HepG2 (cell line): Measurements from ENCODE around the gene IFT52. TPM values are rescaled to one million over a fixed set of nuclear protein-coding genes. Genes with fewer than 3 reads are reported as not detected.

Experiments
- FOXC1 ChIP-seq: sonication (generic); formaldehyde crosslinking; IDR thresholded peaks from 2 replicates; pipeline ENCODE4 v1.8.0; 2022; ENCODE audit warnings: mild to moderate bottlenecking, missing genetic modification reagents, borderline replicate concordance
- HNRNPH1 ChIP-seq: fragments of 200-400 bp; formaldehyde crosslinking; optimal IDR thresholded peaks from 2 replicates; pipeline ENCODE3; 2017; ENCODE audit warnings: mild to moderate bottlenecking, low read depth, low read length
- HNRNPL ChIP-seq: fragments of 200-400 bp; formaldehyde crosslinking; IDR thresholded peaks from 2 replicates; pipeline ENCODE4 v1.6.1; 2017; ENCODE audit warnings: mild to moderate bottlenecking, low read depth, low read length
- MEIS2 ChIP-seq: sonication (generic); formaldehyde crosslinking; IDR thresholded peaks from 2 replicates; pipeline ENCODE4 v1.9.0; 2021; ENCODE audit warnings: mild to moderate bottlenecking, missing genetic modification reagents
- STAT5B ChIP-seq: sonication (generic); formaldehyde crosslinking; IDR thresholded peaks from 2 replicates; pipeline ENCODE4 v1.4.0; 2020; ENCODE audit warnings: missing genetic modification reagents
- TCF12 ChIP-seq, 2 experiments: fragments of 450-650 bp in 1 of 2; sonication (generic) in 1 of 2; formaldehyde crosslinking in 1 of 2; IDR thresholded peaks; 2 replicates each; pipeline versions ENCODE4 v1.6.1 to v1.8.0; 2017 to 2022; ENCODE audit warnings: antibody characterized with exemption in 1 of 2, mild to moderate bottlenecking in 1 of 2, missing genetic modification reagents in 1 of 2, moderate library complexity in 1 of 2
- ZBTB42 ChIP-seq: sonication (generic); formaldehyde crosslinking; IDR thresholded peaks from 2 replicates; pipeline ENCODE4 v1.5.0; 2020; ENCODE audit warnings: mild to moderate bottlenecking, missing genetic modification reagents
- ZNF235 ChIP-seq: sonication (generic); formaldehyde crosslinking; IDR thresholded peaks from 2 replicates; pipeline ENCODE4 v1.8.1; 2023; ENCODE audit warnings: mild to moderate bottlenecking, missing genetic modification reagents, borderline replicate concordance
- ZNF354B ChIP-seq: sonication (generic); formaldehyde crosslinking; IDR thresholded peaks from 2 replicates; pipeline ENCODE4 v1.8.0; 2022; ENCODE audit warnings: mild to moderate bottlenecking, missing genetic modification reagents
- ZNF605 ChIP-seq: sonication (generic); formaldehyde crosslinking; IDR thresholded peaks from 2 replicates; pipeline ENCODE4 v1.8.0; 2022; ENCODE audit warnings: mild to moderate bottlenecking, missing genetic modification reagents
- ZNF772 ChIP-seq: sonication (generic); formaldehyde crosslinking; IDR thresholded peaks from 2 replicates; pipeline ENCODE4 v1.5.0; 2020; ENCODE audit warnings: mild to moderate bottlenecking, missing genetic modification reagents
- ZSCAN31 ChIP-seq: sonication (generic); formaldehyde crosslinking; IDR thresholded peaks from 2 replicates; pipeline ENCODE4 v1.5.0; 2020; ENCODE audit warnings: low read depth, mild to moderate bottlenecking, missing genetic modification reagents
- ZSCAN9 ChIP-seq: IDR thresholded peaks from 2 replicates; pipeline ENCODE4 v1.6.1; 2016; ENCODE audit warnings: borderline replicate concordance
- polyA plus RNA-seq, 8 experiments: library from polyadenylated mRNA; depleted of rRNA in 3 of 8; stranded (reverse) in 7 of 8; unstranded in 1 of 8; fragments of >200 nt; fragmentation: Illumina TruSeq in 4 of 8; extraction: Trizol in 4 of 8; gene quantifications; 2 replicates each; pipeline versions ENCODE4 v1.2.1 to v1.2.3, GENCODE V29; 2011 to 2016; ENCODE audit warnings: low read depth in 4 of 8, missing spikeins in 1 of 8, mixed read lengths in 1 of 8; ENCODE audit not compliant: insufficient read depth in 1 of 8
- total RNA-seq, 5 experiments: library from RNA; depleted of rRNA; stranded (reverse); fragments of >200 nt; fragmentation: Illumina TruSeq; extraction: Trizol; gene quantifications; 2 replicates each; pipeline ENCODE4 v1.2.3, GENCODE V29; 2016; ENCODE audit warnings: low read depth in 1 of 5
- TF ChIP-seq, protein P1 (sequence below): IDR thresholded peaks from 2 replicates; pipeline ENCODE4 v1.6.1; 2016; ENCODE audit warnings: low read depth, borderline replicate concordance
- TF ChIP-seq, protein P2 (sequence below): sonication (generic); formaldehyde crosslinking; IDR thresholded peaks from 2 replicates; pipeline ENCODE4 v1.8.0; 2022; ENCODE audit warnings: mild to moderate bottlenecking, missing genetic modification reagents, moderate library complexity
- TF ChIP-seq, protein P3 (sequence below): sonication (generic); formaldehyde crosslinking; IDR thresholded peaks from 2 replicates; pipeline ENCODE4 v1.4.0; 2020; ENCODE audit warnings: mild to moderate bottlenecking, missing genetic modification reagents
- TF ChIP-seq, protein P4 (sequence below): sonication (generic); formaldehyde crosslinking; IDR thresholded peaks from 2 replicates; pipeline ENCODE4 v1.4.0; 2020; ENCODE audit warnings: missing genetic modification reagents

IFT52 gene
- total and polyA plus RNA-seq, 2 of the 13 experiments (the other 11 are each of a cell fraction or from before 2014, with no cell fraction given): 48.0 to 64.0 TPM

DNA sequence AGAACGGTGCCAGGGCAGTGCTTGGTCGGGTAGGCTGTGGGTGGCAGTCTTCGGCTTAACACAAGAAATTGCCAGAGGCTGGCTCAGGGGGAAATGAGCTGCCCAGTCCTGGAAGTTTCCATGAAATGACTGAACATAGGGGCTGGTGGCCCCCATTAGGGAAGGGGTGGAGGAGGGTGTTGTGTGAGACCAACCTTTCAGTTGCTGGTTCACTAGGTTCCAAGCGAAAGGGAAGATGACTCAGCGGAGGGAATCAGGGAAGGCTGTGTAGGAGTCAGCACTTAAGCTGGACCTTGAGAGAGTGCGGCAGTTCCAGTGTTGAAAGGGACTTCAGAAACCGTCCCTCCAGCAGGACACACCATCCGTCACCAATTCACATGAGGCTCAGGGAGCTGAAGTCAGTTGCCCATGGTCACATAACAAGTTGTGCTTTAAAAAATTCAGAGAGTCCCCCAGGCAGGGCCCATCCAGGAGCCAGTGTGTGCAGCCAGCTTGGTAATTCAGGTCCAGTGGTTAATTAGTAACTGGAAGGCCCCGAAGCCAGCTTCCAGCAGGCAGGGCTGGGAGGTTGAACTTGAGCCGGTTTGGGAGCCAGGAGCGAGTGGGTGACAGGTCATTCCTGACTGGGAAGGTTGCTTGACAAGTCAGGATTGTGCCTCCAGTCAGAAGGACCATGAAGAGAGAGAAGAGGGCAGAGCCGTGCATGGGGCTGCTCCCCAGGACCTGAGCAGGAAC, 32.2 kb upstream of the IFT52 start, which contains the start of gene SGK2 (continued):
- TF ChIP-seq, protein P1, sequence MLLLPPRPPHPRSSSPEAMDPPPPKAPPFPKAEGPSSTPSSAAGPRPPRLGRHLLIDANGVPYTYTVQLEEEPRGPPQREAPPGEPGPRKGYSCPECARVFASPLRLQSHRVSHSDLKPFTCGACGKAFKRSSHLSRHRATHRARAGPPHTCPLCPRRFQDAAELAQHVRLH: peak; percentile 38; the same call in 1 of the 2 replicates
- TF ChIP-seq STAT5B: no peak
- peak; percentile 72; the same call in 1 of the 2 replicates for TF ChIP-seq ZNF354B (CRISPR knock-in tag)
- 0 out of 2 replicates have a peak, but pooled peaks have one; percentile 72 for TF ChIP-seq HNRNPL
- TF ChIP-seq HNRNPH1: no peak
- 0 out of 2 replicates have a peak, but pooled peaks have one; percentile 42 for TF ChIP-seq ZBTB42 (CRISPR knock-in tag)
- peak; percentile 86 for TF ChIP-seq FOXC1 (CRISPR knock-in tag)
- peak; percentile 98 for TF ChIP-seq MEIS2 (CRISPR knock-in tag)
- TF ChIP-seq ZSCAN31 (CRISPR knock-in tag): peak; percentile 78; the same call in 1 of the 2 replicates
- TF ChIP-seq TCF12 (IDR thresholded peaks at IDR 0.05): no peak
- no peak for TF ChIP-seq TCF12 (CRISPR knock-in tag; IDR thresholded peaks at IDR 0.05)
- TF ChIP-seq, protein P2, sequence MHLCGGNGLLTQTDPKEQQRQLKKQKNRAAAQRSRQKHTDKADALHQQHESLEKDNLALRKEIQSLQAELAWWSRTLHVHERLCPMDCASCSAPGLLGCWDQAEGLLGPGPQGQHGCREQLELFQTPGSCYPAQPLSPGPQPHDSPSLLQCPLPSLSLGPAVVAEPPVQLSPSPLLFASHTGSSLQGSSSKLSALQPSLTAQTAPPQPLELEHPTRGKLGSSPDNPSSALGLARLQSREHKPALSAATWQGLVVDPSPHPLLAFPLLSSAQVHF (CRISPR knock-in tag): no peak
- TF ChIP-seq ZNF605 (CRISPR knock-in tag): peak; percentile 47; the same call in 1 of the 2 replicates
- TF ChIP-seq, protein P3, sequence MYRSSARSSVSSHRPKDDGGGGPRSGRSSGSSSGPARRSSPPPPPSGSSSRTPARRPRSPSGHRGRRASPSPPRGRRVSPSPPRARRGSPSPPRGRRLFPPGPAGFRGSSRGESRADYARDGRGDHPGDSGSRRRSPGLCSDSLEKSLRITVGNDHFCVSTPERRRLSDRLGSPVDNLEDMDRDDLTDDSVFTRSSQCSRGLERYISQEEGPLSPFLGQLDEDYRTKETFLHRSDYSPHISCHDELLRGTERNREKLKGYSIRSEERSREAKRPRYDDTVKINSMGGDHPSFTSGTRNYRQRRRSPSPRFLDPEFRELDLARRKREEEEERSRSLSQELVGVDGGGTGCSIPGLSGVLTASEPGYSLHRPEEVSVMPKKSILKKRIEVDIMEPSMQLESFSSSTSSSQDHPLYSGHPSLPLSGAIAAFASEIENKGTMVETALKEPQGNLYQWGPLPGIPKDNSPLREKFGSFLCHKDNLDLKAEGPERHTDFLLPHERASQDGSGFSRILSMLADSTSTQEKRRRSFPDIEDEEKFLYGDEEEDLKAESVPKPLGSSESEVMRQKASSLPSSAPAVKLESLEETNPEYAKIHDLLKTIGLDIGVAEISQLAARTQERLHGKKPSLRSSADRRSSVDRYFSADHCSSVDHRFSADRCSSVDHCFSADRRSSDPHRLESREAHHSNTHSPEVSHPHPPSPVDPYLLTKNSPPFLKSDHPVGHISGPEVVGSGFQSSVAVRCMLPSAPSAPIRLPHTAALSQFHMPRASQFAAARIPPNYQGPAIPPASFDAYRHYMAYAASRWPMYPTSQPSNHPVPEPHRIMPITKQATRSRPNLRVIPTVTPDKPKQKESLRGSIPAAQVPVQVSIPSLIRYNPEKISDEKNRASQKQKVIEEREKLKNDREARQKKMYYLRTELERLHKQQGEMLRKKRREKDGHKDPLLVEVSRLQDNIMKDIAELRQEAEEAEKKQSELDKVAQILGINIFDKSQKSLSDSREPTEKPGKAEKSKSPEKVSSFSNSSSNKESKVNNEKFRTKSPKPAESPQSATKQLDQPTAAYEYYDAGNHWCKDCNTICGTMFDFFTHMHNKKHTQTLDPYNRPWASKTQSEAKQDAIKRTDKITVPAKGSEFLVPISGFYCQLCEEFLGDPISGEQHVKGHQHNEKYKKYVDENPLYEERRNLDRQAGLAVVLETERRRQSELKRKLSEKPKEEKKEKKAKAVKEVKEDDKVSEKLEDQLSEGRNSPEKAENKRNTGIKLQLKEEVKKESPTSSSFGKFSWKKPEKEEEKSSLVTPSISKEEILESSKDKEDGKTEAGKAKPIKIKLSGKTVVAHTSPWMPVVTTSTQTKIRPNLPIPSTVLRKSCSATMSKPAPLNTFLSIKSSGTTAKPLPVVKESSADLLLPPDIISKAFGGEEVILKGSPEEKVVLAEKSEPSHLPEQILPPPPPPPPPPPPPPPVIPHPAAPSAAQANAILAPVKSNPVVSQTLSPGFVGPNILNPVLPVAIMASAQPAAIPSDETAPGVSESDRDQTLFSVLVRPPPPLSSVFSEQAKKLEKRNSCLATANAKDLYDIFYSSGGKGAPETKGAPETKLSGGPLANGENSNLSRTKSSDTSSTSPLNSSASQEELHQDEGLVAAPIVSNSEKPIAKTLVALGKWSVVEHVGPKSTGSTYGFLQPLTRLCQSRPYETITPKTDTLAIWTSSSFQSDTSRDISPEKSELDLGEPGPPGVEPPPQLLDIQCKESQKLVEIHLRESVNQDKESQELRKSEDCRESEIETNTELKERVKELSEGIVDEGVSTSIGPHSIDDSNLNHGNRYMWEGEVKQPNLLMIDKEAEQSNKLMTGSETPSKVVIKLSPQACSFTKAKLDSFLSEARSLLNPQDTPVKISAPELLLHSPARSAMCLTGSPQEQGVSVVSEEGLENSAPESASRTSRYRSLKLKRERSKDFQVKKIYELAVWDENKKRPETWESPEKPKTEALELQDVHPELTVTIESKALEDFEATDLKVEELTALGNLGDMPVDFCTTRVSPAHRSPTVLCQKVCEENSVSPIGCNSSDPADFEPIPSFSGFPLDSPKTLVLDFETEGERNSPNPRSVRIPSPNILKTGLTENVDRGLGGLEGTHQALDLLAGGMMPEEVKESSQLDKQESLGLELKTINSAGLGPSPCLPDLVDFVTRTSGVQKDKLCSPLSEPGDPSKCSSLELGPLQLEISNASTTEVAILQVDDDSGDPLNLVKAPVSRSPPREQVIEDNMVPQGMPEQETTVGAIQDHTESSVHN (CRISPR knock-in tag): no peak
- TF ChIP-seq, protein P4, sequence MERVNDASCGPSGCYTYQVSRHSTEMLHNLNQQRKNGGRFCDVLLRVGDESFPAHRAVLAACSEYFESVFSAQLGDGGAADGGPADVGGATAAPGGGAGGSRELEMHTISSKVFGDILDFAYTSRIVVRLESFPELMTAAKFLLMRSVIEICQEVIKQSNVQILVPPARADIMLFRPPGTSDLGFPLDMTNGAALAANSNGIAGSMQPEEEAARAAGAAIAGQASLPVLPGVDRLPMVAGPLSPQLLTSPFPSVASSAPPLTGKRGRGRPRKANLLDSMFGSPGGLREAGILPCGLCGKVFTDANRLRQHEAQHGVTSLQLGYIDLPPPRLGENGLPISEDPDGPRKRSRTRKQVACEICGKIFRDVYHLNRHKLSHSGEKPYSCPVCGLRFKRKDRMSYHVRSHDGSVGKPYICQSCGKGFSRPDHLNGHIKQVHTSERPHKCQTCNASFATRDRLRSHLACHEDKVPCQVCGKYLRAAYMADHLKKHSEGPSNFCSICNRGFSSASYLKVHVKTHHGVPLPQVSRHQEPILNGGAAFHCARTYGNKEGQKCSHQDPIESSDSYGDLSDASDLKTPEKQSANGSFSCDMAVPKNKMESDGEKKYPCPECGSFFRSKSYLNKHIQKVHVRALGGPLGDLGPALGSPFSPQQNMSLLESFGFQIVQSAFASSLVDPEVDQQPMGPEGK (CRISPR knock-in tag): peak; percentile 51
- TF ChIP-seq ZNF772 (CRISPR knock-in tag): peak; percentile 96
- 0 out of 2 replicates have a peak, but pooled peaks have one; percentile 0 for TF ChIP-seq ZSCAN9 (CRISPR knock-in tag)
- 0 out of 2 replicates have a peak, but pooled peaks have one; percentile 34 for TF ChIP-seq ZNF235 (CRISPR knock-in tag)
